ENCODE results near the gene NKG7. TPM values are rescaled to one million over a fixed set of nuclear protein-coding genes. Genes with fewer than 3 reads are reported as not detected.

NKG7 gene
- total RNA-seq, 2 donors from 2014 or later = not detected

DNA sequence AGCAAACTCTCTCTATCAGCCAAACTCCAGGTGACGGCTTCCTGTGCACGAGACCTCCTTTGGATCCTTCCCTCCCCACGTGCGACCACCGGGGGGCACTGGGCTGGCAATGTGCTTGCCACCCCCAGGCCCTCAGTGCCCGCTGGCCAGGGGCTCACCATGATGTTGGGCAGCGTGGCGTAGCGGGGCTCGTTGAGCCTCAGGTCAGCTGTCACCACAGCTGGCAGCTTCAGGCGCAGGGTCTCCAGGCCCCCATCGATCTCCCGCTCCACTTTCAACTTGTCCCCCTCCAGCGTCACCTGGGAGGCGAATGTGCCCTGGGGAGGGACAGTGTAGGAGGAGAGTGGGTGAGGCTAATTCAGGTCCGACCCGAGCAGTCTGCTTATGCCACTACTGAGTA, 25.7 kb downstream of the NKG7 start:
- ATAC-seq = no peak
- no peak for DNase-seq
- Histone ChIP-seq H3K36me3 (replicated peaks in 1 of 2; ENCODE audit: insufficient read depth in 1 of 2, low read depth in 2 of 2) (peaks cover 0 to 6% of the 10 kb centered on the region in 2 donors), H3K9me3 (no peaks in the 10 kb centered on the region), H3K27ac (no peak overlapping the region), H3K27me3 (no peaks in the 10 kb centered on the region), H3K4me1 (no peaks in the 10 kb centered on the region), H3K4me3 (no peak overlapping the region)
- intact Hi-C loops (cut with DNase I) = loop anchor here (10.0 kb wide), 1 partner anchor 48 kb away; the partner anchor contains the start of gene C19orf84
- TF ChIP-seq, protein P1, sequence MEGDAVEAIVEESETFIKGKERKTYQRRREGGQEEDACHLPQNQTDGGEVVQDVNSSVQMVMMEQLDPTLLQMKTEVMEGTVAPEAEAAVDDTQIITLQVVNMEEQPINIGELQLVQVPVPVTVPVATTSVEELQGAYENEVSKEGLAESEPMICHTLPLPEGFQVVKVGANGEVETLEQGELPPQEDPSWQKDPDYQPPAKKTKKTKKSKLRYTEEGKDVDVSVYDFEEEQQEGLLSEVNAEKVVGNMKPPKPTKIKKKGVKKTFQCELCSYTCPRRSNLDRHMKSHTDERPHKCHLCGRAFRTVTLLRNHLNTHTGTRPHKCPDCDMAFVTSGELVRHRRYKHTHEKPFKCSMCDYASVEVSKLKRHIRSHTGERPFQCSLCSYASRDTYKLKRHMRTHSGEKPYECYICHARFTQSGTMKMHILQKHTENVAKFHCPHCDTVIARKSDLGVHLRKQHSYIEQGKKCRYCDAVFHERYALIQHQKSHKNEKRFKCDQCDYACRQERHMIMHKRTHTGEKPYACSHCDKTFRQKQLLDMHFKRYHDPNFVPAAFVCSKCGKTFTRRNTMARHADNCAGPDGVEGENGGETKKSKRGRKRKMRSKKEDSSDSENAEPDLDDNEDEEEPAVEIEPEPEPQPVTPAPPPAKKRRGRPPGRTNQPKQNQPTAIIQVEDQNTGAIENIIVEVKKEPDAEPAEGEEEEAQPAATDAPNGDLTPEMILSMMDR (IDR thresholded peaks at IDR 0.05) = no peak
- no peak for TF ChIP-seq POLR2A (IDR thresholded peaks at IDR 0.05)
- 90% methylated on average over 9 to 16 of the region's 17 CpGs for WGBS, 2 donors

DNA sequence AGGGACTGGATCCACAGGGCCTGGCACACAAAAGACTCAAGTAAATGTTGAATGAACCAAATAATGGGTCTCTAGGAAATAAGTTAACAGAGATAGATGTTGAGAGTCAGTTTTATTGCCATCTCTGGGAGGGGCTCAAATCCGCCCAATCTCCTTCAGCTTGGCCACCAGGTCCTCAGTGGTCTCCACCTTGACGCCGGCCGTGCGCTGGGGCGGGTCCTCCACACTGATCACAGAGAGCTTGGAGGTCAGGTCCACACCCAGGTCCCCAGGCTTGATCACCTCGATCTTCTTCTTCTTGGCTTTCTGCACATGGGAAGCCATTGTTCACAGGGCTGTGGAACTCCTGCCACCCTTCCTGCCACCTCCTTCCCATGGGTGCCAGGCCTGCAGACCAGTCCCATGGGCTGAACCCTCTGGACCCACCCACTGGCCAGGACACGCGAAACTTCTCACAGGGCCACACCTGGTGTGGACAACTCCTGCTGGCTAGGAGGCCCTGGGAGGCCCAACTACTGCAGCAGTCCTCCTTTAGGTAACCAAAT, 27.3 kb downstream of the NKG7 start:
- 87 to 92% methylated on average over 9 of the region's 9 CpGs for WGBS, 2 donors
- Histone ChIP-seq H3K4me1 (peaks cover 5% of the 10 kb centered on the region), H3K27ac (no peak overlapping the region), H3K9me3 (no peaks in the 10 kb centered on the region), H3K36me3 (replicated peaks in 1 of 2; ENCODE audit: insufficient read depth in 1 of 2, low read depth in 2 of 2) (peaks cover 0 to 6% of the 10 kb centered on the region in 2 donors), H3K4me3 (no peak overlapping the region), H3K27me3 (no peaks in the 10 kb centered on the region)
- intact Hi-C loops (cut with DNase I) = loop anchor here (10.0 kb wide), 1 partner anchor 50 kb away; the partner anchor contains the start of gene C19orf84
- no peak for TF ChIP-seq POLR2A (IDR thresholded peaks at IDR 0.05)
- TF ChIP-seq, protein P1 (IDR thresholded peaks at IDR 0.05) = no peak
- DNase-seq (no peak), ATAC-seq (no peak)

DNA sequence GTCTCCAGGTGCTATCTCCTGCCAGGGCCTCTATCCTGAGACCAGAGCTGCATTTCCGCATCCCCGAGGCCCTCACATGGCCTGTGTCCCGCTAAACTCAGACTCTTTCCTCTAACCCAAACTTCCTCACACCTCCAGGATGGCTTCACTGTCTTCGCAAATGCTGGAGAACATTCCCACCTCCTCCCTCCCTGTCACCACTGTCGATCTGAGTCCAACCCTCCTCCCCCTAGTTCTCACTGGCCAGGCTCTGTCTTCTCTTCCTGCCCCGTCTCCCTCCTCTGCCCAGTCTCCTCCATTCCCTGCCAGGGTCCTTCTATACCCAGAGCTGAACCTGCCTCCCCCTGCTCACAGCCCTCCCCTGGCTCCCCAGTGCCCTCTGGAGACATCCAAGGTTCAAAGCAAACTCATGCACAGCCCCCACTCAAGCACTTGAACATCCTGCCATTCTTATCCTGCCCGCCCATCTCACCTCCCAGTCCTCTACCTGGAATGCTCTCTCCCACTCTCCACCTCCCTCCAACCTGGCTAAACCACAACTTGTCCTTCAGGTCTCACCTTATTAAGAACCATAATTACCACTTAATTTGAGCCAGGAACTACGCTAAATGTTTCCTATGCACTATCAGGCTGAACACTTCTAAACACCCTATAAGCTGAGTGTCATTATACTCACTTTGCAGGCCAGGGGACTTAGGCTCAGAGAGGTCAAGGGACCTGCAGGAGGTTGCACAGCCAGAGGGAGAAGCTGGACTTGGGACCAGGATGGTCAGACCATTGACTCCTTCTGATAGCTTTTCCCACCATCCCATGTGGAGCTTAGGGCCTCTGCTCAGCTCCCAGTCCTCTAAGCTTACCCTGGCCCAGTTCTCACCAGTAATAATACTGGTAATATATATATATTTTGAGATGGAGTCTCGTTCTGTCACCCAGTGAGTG, 29.6 kb downstream of the NKG7 start:
- DNase-seq = no peak
- intact Hi-C loops (cut with DNase I) = loop anchor here (10.0 kb wide), 1 partner anchor 52 kb away; the partner anchor contains the start of gene C19orf84

DNA sequence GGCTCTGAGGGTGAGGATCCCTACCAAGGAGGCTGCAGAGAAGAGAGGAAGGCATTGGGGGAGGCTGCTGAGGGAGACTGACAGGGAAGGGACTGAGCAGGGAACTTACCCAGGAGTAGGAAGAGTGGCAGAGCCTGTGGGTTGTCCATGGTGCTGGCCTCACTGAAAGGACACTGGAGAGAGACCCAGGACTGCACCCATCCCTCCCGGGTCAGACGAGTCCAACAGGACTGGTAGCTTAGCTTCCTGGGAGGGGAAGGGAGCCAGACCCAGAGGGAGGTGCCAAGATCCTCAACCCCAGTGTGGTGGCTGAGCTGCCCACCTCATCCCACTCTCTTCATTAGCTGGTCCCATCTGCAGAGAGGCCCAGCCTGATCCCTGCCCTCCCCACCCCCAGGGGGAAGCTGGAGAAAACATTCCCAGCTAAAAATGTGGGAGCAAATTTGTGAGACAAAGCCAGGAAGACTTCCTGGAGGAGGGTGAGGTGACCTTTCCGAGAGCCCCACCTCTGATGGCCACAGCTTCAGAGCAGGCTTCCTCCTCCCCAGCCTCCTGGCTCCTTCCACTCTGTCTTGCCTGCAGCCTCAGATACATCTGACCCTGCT, 30.4 kb downstream of the NKG7 start, which contains the start of gene VSIG10L:
TSS of gene VSIG10L (minus strand) at position 164 of the 605 bp plus-strand sequence. CDS start at position 149, 15 bp downstream.
- TF ChIP-seq, protein P1 (IDR thresholded peaks at IDR 0.05) = no peak
- no peak for TF ChIP-seq POLR2A (IDR thresholded peaks at IDR 0.05)
- no peak within 1 kb of the TSS for H3K27ac ChIP-seq
- intact Hi-C loops (cut with DNase I) = loop anchor here (10.0 kb wide), 1 partner anchor 53 kb away; the partner anchor contains the start of gene C19orf84
- ATAC-seq = no peak
- no peak for DNase-seq
- whole genome bisulfite sequencing, 2 donors = 30 to 33% methylated on average over 1 to 3 of the region's 3 CpGs
- H3K36me3 ChIP-seq (replicated peaks in 1 of 2; ENCODE audit: insufficient read depth in 1 of 2, low read depth in 2 of 2) = peaks cover 0 to 4% of the 10 kb centered on the region in 2 donors
- H3K27me3 ChIP-seq = no peaks in the 10 kb centered on the region
- H3K4me3 ChIP-seq = no peak within 1 kb of the TSS
- peaks cover 22% of the 10 kb centered on the region for H3K4me1 ChIP-seq
- no peaks in the 10 kb centered on the region for H3K9me3 ChIP-seq

More for the DNA sequence above, 29.6 kb downstream of the NKG7 start:
- no peaks in the 10 kb centered on the region for H3K9me3 ChIP-seq
- WGBS, 2 donors = 34 to 42% methylated on average over 8 to 9 of the region's 9 CpGs
- H3K27ac ChIP-seq = no peak overlapping the region
- H3K4me3 ChIP-seq = no peak overlapping the region
- TF ChIP-seq, protein P1 (IDR thresholded peaks at IDR 0.05) = no peak
- TF ChIP-seq POLR2A (IDR thresholded peaks at IDR 0.05) = no peak
- H3K4me1 ChIP-seq = peaks cover 22% of the 10 kb centered on the region
- no peaks in the 10 kb centered on the region for H3K27me3 ChIP-seq
- H3K36me3 ChIP-seq (replicated peaks in 1 of 2; ENCODE audit: insufficient read depth in 1 of 2, low read depth in 2 of 2) = peaks cover 0 to 4% of the 10 kb centered on the region in 2 donors
- no peak for ATAC-seq

All from body of pancreas (tissue), 4 donors.